GM12878 (cell line): ENCODE measurements around the gene PALLD.

Experiments
- BCL11A ChIP-seq: IDR thresholded peaks from 2 replicates; pipeline ENCODE4 v1.6.1; 2011; ENCODE audit warnings: low read depth, low read length
- CTCF ChIP-seq, 3 experiments: IDR thresholded peaks in 2 of 3; conservative IDR thresholded peaks in 1 of 3; 2 replicates each; pipeline ENCODE4 v1.5.1; 2011; ENCODE audit warnings: low read depth in 3 of 3, low read length in 3 of 3, mild to moderate bottlenecking in 3 of 3, control low read depth in 2 of 3, moderate library complexity in 2 of 3, inconsistent platforms in 1 of 3, mixed read lengths in 1 of 3; ENCODE audit not compliant: control insufficient read depth in 2 of 3, insufficient read depth in 1 of 3; ENCODE audit errors: extremely low read depth in 1 of 3
- KDM1A ChIP-seq: fragments of 200-600 bp; sonication (generic); IDR thresholded peaks from 2 replicates; pipeline ENCODE4 v1.6.1; 2016; ENCODE audit warnings: borderline replicate concordance
- POLR2AphosphoS5 ChIP-seq: IDR thresholded peaks from 2 replicates; pipeline ENCODE4 v1.6.1; 2011; ENCODE audit warnings: mild to moderate bottlenecking, low read length, inconsistent platforms
- RB1 ChIP-seq: fragments of 450-650 bp; formaldehyde crosslinking; IDR thresholded peaks from 2 replicates; pipeline ENCODE4 v1.6.1; 2017; ENCODE audit warnings: mild to moderate bottlenecking, borderline replicate concordance
- TCF12 ChIP-seq: IDR thresholded peaks from 2 replicates; pipeline ENCODE4 v1.6.1; 2011; ENCODE audit warnings: low read depth, mild to moderate bottlenecking, low read length
- ZNF274 ChIP-seq: IDR thresholded peaks from one replicate; pipeline ENCODE4 v1.8.0; 2011; ENCODE audit not compliant: insufficient read length, insufficient read depth
- ZNF384 ChIP-seq: IDR thresholded peaks from 2 replicates; pipeline ENCODE4 v1.6.1; 2012; ENCODE audit warnings: low read depth, mild to moderate bottlenecking, low read length, improper control_type of control experiment, borderline replicate concordance

GRCh38 chr4:168678751-168679366, 182.0 kb downstream of the PALLD start:
- no peak for TF ChIP-seq ZNF384
- no peak for TF ChIP-seq RB1
- TF ChIP-seq CTCF (IDR thresholded peaks at IDR 0.05 in 2 of 3, conservative IDR thresholded peaks at IDR 0.05 in 1 of 3; ENCODE audit: control insufficient read depth in 2 of 3, extremely low read depth in 1 of 3, insufficient read depth in 1 of 3, low read depth in 3 of 3, low read length in 3 of 3), result no peak
- TF ChIP-seq BCL11A, result no peak
- no peak for TF ChIP-seq POLR2AphosphoS5
- no peak for TF ChIP-seq KDM1A
- no peak for TF ChIP-seq ZNF274
- TF ChIP-seq TCF12, result no peak
